ENCODE data around the gene TMPRSS7.

Gene TMPRSS7

GRCh38 chr3:112034436-112034835, at the start of gene TMPRSS7:
TSS of gene TMPRSS7 (plus strand) at chr3:112034736. CDS start at chr3:112034846, 110 bp downstream.
- DNase-seq (ENCODE audit: low read depth in 3 of 3) = no peak

- no peak for DNase-seq (ENCODE audit: low read depth in 3 of 3)
Measured at GRCh38 chr3:111986800-111987199, 47.7 kb upstream of the TMPRSS7 start.

GRCh38 chr3:111989061-111989678, 45.4 kb upstream of the TMPRSS7 start:
- DNase-seq (ENCODE audit: low read depth in 3 of 3) = no peak

GRCh38 chr3:111993038-111993437, 41.5 kb upstream of the TMPRSS7 start:
- DNase-seq (ENCODE audit: low read depth in 3 of 3) = no peak

- no peak for DNase-seq (ENCODE audit: low read depth in 3 of 3)
Measured at GRCh38 chr3:111998636-111999483, 35.7 kb upstream of the TMPRSS7 start, which contains the start of gene TAGLN3. TSS of gene TAGLN3 (plus strand) at chr3:111998922. CDS start at chr3:111999423, 501 bp downstream.

- no peak for DNase-seq (ENCODE audit: low read depth in 3 of 3)
Measured at GRCh38 chr3:111999484-112000324, 34.8 kb upstream of the TMPRSS7 start.

- DNase-seq (ENCODE audit: low read depth in 3 of 3) = no peak
Measured at GRCh38 chr3:112000367-112000771, 34.2 kb upstream of the TMPRSS7 start.

GRCh38 chr3:112000966-112001365, 33.6 kb upstream of the TMPRSS7 start:
- no peak for DNase-seq (ENCODE audit: low read depth in 3 of 3)

GRCh38 chr3:112001526-112001925, 33.0 kb upstream of the TMPRSS7 start:
- no peak for DNase-seq (ENCODE audit: low read depth in 3 of 3)

GRCh38 chr3:112002096-112002971, 32.2 kb upstream of the TMPRSS7 start:
- peak in 1 of 3 donors; percentile 29 for DNase-seq (ENCODE audit: low read depth in 3 of 3)

- DNase-seq (ENCODE audit: low read depth in 3 of 3) = no peak
Measured at GRCh38 chr3:112003321-112004080, 31.0 kb upstream of the TMPRSS7 start.

- DNase-seq (ENCODE audit: low read depth in 3 of 3) = no peak
Measured at GRCh38 chr3:112004187-112004586, 30.3 kb upstream of the TMPRSS7 start.

- no peak for DNase-seq (ENCODE audit: low read depth in 3 of 3)
Measured at GRCh38 chr3:112004669-112005068, 29.9 kb upstream of the TMPRSS7 start.

GRCh38 chr3:112005091-112005672, 29.4 kb upstream of the TMPRSS7 start:
- DNase-seq (ENCODE audit: low read depth in 3 of 3) = no peak

- DNase-seq (ENCODE audit: low read depth in 3 of 3) = no peak
Measured at GRCh38 chr3:112007633-112008032, 26.9 kb upstream of the TMPRSS7 start.

- no peak for DNase-seq (ENCODE audit: low read depth in 3 of 3)
Measured at GRCh38 chr3:112009670-112010069, 24.9 kb upstream of the TMPRSS7 start.

- DNase-seq (ENCODE audit: low read depth in 3 of 3) = no peak
Measured at GRCh38 chr3:112010636-112011035, 23.9 kb upstream of the TMPRSS7 start.

- no peak for DNase-seq (ENCODE audit: low read depth in 3 of 3)
Measured at GRCh38 chr3:112011376-112011940, 23.1 kb upstream of the TMPRSS7 start.

GRCh38 chr3:112012205-112012992, 22.1 kb upstream of the TMPRSS7 start:
- DNase-seq (ENCODE audit: low read depth in 3 of 3) = no peak
